ENCODE data around the gene JAKMIP1.

The JAKMIP1 gene

DNA sequence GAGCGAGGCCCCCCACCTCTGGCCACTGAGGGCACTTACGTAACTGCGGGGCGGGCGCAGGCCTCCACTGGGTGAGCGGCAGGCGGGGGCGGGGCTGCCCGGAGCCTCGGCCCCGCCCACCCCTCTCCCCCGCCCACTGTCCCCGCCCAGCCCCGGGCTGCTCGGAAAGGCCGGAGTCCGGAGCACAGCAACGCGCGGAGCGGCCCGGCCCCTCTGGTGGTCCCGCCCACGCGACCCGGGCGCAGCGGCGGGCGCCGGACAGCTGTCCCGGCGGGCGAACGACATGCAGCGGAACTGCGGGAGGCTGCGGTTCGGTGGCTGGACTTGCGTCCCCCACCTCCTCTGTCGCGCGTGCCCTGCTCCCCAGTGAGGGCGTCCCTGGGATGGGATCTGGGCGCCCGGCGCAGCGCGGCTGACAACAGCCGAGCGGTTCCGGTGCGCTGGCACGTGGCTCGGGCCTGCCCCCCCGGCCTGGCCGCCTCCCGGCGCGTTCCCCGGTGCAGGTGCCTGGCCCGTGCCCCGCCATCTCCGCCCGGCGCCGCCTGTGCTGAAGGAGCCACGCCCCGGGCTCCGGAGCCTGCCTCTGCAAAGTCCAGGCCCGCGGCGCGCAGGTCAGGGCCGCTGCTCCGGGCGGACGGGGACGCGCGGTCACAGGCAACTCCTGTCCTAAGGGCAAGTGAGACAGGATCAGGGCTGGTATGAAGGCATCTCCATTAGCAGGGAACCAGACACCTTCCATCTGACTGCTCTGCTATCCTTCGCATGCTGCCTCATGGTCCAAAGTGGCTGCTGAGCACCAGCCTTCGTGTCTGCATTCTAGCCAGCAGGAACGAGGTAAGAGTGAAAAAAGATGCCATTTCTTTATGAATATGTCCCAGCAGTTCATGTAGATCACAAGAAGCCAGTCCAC lies 21.8 kb upstream of the JAKMIP1 start:
- Histone ChIP-seq H3K4me3 (ENCODE audit: low read depth, low read length) (no peak overlapping the region), H3K36me3 (ENCODE audit: control insufficient read depth, insufficient read depth, low read length) (no peaks in the 10 kb centered on the region), H3K27ac (no peak overlapping the region), H3K79me2 (no peaks in the 10 kb centered on the region), H2AFZ (no peak overlapping the region), H3K4me2 (ENCODE audit: low read length) (no peak overlapping the region), H3K4me1 (no peaks in the 10 kb centered on the region), H3K9me3 (ENCODE audit: control insufficient read depth, low read length) (no peaks in the 10 kb centered on the region), H3K27me3 (ENCODE audit: control insufficient read depth, insufficient read depth, low read length) (peaks cover 5% of the 10 kb centered on the region), H3K9ac (no peak overlapping the region)
- TF ChIP-seq, protein P1, sequence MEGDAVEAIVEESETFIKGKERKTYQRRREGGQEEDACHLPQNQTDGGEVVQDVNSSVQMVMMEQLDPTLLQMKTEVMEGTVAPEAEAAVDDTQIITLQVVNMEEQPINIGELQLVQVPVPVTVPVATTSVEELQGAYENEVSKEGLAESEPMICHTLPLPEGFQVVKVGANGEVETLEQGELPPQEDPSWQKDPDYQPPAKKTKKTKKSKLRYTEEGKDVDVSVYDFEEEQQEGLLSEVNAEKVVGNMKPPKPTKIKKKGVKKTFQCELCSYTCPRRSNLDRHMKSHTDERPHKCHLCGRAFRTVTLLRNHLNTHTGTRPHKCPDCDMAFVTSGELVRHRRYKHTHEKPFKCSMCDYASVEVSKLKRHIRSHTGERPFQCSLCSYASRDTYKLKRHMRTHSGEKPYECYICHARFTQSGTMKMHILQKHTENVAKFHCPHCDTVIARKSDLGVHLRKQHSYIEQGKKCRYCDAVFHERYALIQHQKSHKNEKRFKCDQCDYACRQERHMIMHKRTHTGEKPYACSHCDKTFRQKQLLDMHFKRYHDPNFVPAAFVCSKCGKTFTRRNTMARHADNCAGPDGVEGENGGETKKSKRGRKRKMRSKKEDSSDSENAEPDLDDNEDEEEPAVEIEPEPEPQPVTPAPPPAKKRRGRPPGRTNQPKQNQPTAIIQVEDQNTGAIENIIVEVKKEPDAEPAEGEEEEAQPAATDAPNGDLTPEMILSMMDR (IDR thresholded peaks at IDR 0.05): no peak

DNA sequence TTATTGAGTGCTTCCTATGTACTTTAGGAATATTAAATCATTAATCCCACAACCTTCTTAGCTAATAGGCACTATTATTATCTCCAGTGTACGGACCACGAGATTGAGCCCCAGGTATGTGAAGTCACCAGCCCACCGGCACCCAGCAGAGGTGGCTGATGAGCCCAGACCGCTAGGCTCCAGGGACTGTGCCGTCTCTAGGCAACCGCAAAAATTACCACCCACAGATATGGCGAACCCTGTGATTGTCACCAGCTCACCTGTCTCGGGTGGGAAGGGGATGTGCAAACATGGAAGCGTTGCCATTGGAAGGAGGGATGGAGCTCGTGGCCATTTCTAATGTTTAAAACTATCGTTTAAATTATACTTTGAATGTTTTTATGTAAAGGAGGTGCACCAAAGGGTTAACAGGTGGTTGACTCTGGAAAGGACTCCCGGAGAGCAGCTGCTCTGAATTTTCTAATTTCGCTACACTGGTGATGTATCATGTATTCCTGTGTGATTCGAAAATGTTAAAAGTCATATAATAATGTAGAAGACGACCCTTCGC lies 21.0 kb upstream of the JAKMIP1 start:
- Histone ChIP-seq H3K27ac (no peak overlapping the region), H2AFZ (no peak overlapping the region), H3K27me3 (ENCODE audit: control insufficient read depth, insufficient read depth, low read length) (peaks cover 5% of the 10 kb centered on the region), H3K4me3 (ENCODE audit: low read depth, low read length) (no peak overlapping the region), H3K36me3 (ENCODE audit: control insufficient read depth, insufficient read depth, low read length) (no peaks in the 10 kb centered on the region), H3K79me2 (no peaks in the 10 kb centered on the region), H3K9me3 (ENCODE audit: control insufficient read depth, low read length) (no peaks in the 10 kb centered on the region), H3K4me1 (no peaks in the 10 kb centered on the region), H3K9ac (no peak overlapping the region), H3K4me2 (ENCODE audit: low read length) (no peak overlapping the region)
- TF ChIP-seq, protein P1 (IDR thresholded peaks at IDR 0.05): no peak

DNA sequence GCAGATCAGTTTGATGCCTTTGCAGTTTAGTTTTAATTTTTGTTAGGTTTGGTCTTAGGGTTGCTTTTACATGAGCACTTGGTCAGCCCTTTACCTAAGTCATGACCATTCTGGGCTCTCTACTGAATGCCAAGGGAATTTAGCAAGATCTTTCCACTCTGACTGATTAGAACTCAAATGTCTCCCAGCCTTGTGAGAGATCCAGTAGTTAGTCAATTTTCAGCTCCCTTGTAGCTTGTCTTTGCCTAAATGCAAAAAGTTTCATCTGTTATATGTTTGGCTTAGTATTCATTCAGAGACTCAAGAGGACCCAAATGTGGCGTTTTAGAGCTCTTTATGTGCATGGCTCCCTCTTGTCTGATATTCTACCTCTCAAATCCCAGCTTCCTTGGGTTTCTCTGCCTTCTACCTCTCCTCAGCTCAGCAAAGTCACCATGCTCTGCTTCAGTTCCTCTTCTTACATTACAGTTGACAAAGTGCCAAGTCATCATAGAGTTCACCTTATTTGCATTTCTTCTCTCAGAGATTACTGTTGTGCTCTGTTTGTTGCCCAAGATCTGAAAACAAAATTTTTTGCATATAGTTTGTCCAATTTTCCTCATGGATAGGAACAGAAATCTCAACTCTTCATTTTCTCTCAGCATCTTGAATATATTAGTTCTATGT lies 17.5 kb upstream of the JAKMIP1 start:
- no peak overlapping the region for H3K9ac ChIP-seq
- H3K4me2 ChIP-seq (ENCODE audit: low read length): no peak overlapping the region
- no peaks in the 10 kb centered on the region for H3K79me2 ChIP-seq
- TF ChIP-seq, protein P1 (IDR thresholded peaks at IDR 0.05): no peak
- H3K27me3 ChIP-seq (ENCODE audit: control insufficient read depth, insufficient read depth, low read length): peaks cover 5% of the 10 kb centered on the region
- H2AFZ ChIP-seq: no peak overlapping the region
- no peak overlapping the region for H3K4me3 ChIP-seq (ENCODE audit: low read depth, low read length)
- H3K27ac ChIP-seq: no peak overlapping the region
- no peaks in the 10 kb centered on the region for H3K9me3 ChIP-seq (ENCODE audit: control insufficient read depth, low read length)
- H3K36me3 ChIP-seq (ENCODE audit: control insufficient read depth, insufficient read depth, low read length): no peaks in the 10 kb centered on the region
- no peaks in the 10 kb centered on the region for H3K4me1 ChIP-seq

DNA sequence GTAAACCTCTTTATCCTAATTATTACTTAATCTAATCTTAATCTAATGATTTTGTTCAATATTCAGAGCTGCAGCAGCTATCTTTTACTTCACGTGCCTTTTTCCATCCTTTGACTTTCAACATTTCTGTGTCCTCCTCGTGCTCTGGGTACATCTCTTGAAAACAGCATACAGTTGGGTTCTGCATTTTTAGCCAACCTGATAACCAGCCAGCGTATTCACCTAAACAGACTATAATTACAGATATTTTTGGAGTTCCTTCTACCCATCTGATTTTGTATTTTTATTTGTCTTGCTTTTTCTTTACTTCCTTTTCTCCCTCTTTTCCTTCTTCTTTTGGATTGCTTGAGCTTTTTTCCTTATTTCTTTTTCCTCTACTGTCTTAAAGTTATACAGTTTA lies 16.2 kb upstream of the JAKMIP1 start:
- no peaks in the 10 kb centered on the region for H3K9me3 ChIP-seq (ENCODE audit: control insufficient read depth, low read length)
- no peaks in the 10 kb centered on the region for H3K79me2 ChIP-seq
- H3K9ac ChIP-seq: no peak overlapping the region
- H3K27ac ChIP-seq: no peak overlapping the region
- H2AFZ ChIP-seq: no peak overlapping the region
- no peak overlapping the region for H3K4me2 ChIP-seq (ENCODE audit: low read length)
- TF ChIP-seq, protein P1 (IDR thresholded peaks at IDR 0.05): no peak
- H3K36me3 ChIP-seq (ENCODE audit: control insufficient read depth, insufficient read depth, low read length): no peaks in the 10 kb centered on the region
- H3K4me3 ChIP-seq (ENCODE audit: low read depth, low read length): no peak overlapping the region
- H3K27me3 ChIP-seq (ENCODE audit: control insufficient read depth, insufficient read depth, low read length): peaks cover 5% of the 10 kb centered on the region
- no peaks in the 10 kb centered on the region for H3K4me1 ChIP-seq

All from parathyroid adenoma (tissue), 2 donors.